Islet of Langerhans (tissue), 1 donor: ENCODE results near the gene MANSC4.

Source experiments
- FAIRE-seq: peaks from one replicate; lab custom pipeline; 2011; peaks lifted over from hg19 to GRCh38; lab: Jason Lieb, UNC

Gene MANSC4

DNA sequence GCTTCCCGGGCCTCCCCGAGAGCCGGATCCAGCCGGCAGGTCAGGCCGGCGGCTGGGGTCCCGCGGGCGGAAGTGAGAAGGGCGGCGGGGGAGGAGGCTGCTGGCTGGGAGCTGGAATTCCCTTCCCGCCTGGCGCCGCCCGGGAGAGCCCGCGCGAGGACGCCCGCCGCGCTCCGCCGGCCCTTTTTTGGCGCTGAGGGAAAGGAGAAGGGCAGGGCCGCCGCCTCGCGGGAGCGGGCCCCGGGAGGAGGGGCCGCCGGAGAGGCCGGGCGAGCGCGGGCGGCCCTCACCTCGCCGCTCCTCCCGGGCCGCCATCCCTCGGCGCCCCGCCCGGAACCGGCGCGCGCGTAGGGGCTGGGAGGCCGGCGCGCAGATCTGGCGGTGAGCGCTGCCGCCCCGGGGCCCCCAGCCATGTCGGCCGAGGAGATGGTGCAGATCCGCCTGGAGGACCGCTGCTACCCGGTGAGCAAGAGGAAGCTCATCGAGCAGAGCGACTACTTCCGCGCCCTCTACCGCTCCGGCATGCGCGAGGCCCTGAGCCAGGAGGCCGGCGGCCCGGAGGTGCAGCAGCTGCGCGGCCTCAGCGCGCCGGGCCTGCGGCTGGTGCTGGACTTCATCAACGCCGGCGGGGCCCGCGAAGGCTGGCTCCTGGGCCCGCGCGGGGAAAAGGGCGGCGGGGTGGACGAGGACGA lies at the start of gene MANSC4, which contains the start of gene KLHL42:
Gene MANSC4 (minus strand): TSS at position 317 of the 692 bp plus-strand sequence. CDS start 8,960 bp downstream, outside the sequence.
Gene KLHL42 (plus strand): TSS at position 314 of the 692 bp plus-strand sequence. CDS start 98 bp downstream, at position 412.
- no peak for FAIRE-seq

DNA sequence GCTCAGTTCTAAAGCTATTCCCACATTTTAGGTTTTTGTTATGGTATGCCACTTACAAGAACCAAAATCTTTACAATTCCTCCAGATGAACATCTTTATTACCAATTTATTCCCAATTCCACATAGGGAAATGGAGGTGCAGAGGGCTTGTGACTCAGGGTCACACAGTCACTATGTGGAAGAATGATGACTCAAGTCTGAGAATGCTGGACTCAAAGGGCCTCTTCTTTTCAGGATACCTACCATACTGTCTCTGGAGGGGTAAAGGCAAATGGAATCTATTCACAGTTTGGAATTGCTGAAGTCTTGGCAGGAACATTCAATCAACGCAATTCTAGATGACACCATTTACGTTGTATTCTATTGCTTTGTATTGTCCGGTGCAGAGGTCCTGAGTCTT lies 48.2 kb upstream of the MANSC4 start:
- no peak for FAIRE-seq

GRCh38 chr12:27826076-27826475 lies 46.0 kb upstream of the MANSC4 start:
- no peak for FAIRE-seq

DNA sequence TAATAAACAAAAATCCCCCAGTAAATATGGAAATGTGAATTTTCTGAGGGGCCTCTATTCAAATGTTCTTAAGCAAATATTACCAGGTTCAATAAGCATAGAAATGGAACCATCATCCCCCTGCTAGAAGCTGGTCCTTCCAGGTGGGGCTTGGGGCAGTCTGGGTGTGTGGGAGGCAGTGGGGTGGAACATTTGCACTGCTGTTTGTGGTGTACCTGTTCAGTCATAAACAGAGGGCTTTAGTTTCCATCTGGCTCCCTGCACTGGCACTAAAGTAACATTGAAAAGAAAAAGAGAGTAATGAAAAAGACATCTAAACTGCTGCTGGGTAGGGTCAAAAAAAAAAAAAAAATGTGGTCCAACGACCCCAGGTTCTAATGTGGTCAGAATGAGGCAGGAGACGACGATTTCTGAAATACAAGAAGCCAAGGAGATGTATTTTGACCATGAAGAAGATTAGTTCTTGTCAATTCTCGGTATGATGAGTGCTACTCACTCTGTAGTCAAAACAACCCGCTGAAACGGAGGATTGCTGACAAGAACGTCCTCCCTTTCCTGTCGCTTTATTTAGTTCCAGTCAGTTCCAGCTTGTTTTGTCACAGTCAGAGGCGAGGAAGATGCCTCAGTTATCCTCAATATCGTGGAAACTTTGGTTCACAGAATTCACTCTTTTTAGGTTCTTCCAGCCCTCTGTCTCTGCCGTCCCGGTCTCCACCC lies 44.2 kb upstream of the MANSC4 start:
- no peak for FAIRE-seq

- no peak for FAIRE-seq
These were observed 43.0 kb upstream of the MANSC4 start for GRCh38 chr12:27823038-27823437.

GRCh38 chr12:27822076-27822712 lies 42.2 kb upstream of the MANSC4 start:
- no peak for FAIRE-seq

GRCh38 chr12:27821259-27821973 lies 41.4 kb upstream of the MANSC4 start:
- peak; percentile 97 for FAIRE-seq

GRCh38 chr12:27820564-27820963 lies 40.5 kb upstream of the MANSC4 start:
- no peak for FAIRE-seq

DNA sequence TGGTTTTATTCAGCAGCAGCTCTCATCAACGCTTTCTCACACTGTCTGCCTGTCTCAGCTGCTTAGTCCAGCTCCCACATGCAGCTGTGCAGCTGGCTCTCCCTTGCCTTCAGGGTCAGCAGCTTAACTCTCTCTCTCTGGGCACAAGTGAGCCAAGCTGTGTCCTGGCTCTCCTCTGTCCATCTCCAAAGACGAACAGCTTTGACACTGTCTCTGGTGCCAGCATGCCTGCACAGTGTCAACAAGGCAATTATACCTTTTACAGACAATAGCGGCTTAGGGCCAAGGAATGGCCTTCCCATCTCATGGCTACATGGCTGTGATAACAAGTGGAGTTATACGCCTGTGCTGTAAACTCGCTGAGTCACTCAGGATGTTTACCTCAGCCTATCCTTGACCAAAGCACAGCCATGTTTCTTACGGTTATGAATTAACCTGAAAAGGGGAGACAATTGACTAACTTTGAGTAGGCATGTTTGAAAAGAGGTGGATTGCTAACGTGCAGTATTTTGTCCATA lies 38.4 kb upstream of the MANSC4 start:
- no peak for FAIRE-seq

DNA sequence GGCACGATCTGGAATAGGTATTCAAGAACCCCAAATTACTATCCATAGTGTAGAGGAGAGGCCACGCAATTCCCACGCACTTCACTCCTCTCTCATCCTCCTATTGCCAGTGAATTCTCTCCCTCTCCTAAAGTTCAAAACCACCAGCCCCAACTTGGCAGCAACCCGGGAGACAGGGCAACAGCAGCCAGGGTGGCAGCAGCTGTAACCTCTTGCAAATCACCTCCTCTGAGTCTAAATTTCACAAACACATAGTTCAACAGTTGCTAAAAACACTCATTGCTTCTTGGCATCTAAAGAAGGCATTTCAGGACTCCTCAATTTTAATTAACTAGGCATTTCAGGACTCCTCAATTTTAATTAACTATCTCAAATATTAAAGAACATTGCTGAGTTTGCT lies 37.7 kb upstream of the MANSC4 start:
- FAIRE-seq, result no peak

GRCh38 chr12:27814851-27815591 lies 35.0 kb upstream of the MANSC4 start:
- no peak for FAIRE-seq

DNA sequence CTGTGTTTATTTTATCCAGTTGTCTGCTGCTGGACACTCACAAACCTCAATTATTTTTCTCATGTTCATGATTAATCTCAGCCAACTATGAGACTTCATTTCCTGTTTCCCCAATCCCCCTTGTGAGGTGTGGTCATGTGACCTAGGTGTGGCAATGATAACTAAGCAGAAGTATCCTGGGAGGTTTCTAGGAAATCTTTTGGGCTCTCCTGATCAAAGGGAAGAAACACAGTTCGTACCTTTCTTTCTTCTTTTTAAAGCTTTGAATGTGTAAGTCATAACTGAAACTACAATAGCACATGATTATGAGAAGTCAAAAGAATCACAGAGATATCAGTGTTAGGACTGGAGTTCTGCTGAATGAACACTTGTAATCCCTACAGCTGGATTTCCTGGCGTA lies 34.4 kb upstream of the MANSC4 start:
- no peak for FAIRE-seq

DNA sequence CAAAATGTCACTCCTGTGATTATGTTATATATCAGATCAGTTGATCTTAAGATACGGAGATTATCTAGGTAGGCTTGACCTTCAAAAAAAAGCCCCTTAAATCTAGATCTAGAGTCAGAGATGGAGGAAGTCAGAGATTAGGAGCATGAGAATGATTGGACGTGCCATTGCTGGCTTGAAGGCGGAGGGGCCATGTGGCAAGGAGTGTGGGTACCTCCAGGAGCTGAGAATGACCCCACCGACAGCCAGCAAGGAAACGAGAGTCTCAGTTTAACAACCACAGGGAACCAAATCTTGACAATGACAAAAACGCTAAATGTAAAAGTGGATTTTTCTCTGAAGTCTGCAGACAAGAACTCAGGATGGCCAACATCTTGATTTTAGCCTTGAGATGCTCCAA lies 32.5 kb upstream of the MANSC4 start:
- no peak for FAIRE-seq

DNA sequence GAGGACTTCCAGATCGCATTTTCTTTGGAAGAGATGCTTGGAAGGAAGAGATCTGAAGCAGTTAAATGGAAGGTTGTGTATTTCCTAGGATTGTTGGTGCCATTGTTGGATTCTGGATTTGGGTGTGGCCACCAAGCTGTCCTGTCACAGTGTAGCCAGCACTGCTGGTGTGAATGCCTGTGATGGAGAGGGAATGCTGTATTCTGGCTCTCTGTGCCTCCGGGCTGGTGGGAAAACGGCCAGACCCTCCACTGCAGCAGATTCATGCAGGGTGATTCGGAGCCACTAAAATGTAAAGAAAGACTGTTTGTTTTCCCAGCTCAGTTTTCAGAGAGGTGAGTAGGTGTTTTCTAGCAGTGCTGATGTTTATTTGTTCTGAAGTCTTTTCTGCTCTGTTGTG lies 30.7 kb upstream of the MANSC4 start:
- no peak for FAIRE-seq

GRCh38 chr12:27808841-27809240 lies 28.8 kb upstream of the MANSC4 start:
- FAIRE-seq, result peak; percentile 100

- no peak for FAIRE-seq
These were observed 27.1 kb upstream of the MANSC4 start for GRCh38 chr12:27807063-27807703.

DNA sequence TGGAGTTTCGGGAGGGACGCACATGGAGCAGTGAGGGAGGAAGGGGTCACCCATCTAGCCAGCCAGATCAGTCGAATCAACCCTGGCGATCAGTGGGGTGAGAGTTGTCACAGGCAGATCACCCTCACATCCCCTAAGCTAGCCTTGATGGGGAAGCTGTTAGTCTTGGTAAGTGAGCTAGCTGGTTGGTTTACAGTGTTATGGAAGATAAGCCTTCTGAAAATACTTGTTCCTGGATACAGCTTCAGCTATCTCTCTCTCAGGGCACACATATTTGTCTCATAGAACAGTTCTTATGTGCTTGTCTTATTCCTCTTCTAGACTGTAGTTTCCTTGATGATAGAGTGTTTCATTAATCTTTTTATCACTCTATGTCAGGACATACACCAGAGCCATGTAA lies 26.2 kb upstream of the MANSC4 start:
- FAIRE-seq, result no peak

DNA sequence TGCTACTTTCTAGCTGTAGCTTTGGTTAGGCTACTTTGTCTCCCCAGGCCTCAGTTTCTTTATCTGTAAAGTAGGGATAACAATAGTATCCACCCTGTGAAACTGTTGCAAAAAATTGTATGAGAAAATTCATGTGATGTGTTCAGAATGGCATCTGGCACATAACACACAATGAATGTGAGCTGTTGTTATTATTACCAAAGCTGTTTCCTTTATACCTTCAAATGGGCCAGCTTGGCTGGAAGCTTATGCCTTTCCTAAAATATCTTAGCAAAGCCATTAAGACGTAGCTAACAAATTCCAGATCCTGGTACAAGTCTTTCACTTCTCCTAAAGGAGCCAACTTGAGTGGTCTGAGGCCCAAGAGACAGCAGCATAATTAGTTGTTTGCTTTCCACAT lies 25.2 kb upstream of the MANSC4 start:
- FAIRE-seq, result no peak

- no peak for FAIRE-seq
These were observed 22.9 kb upstream of the MANSC4 start for GRCh38 chr12:27802936-27803335.

GRCh38 chr12:27802511-27802910 lies 22.5 kb upstream of the MANSC4 start:
- FAIRE-seq, result no peak

DNA sequence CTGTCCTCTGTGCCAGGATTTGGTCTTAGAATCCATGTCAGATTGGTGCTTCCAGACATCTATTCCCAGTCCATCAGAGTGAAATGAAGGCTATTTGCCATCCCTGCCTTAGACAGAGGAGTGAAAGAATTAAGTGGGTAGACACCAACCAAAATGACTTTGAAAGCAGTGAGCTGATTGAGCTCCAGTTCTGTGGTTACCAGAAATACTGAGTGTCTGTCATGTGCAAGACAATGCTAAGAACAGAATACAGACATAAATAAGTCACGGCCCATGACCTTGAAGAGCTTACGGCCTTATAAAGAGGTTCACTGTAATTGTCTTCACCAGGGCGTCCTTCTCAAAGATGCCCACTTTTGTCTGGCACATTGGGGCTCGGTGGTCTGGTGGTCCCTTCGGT lies 21.6 kb upstream of the MANSC4 start:
- FAIRE-seq, result no peak
